GM12873 (cell line): Measurements from ENCODE around the gene RMND5B.

Source experiments
- CTCF ChIP-seq: IDR thresholded peaks from 2 replicates; pipeline ENCODE4 v1.5.1; 2012; ENCODE audit warnings: low read depth, mild to moderate bottlenecking, moderate library complexity, low read length, control low read depth; ENCODE audit not compliant: insufficient read depth; ENCODE audit errors: missing control alignments

RMND5B gene

GRCh38 chr5:178174456-178174855 lies 43.6 kb downstream of the RMND5B start:
- no peak for TF ChIP-seq CTCF

GRCh38 chr5:178176791-178177190 lies 46.0 kb downstream of the RMND5B start:
- no peak for TF ChIP-seq CTCF

- no peak for TF ChIP-seq CTCF
Observed at GRCh38 chr5:178177569-178177968, 46.8 kb downstream of the RMND5B start.

- TF ChIP-seq CTCF: no peak
Observed at GRCh38 chr5:178180141-178180863, 49.5 kb downstream of the RMND5B start.

- no peak for TF ChIP-seq CTCF
Observed at GRCh38 chr5:178182158-178182876, 51.5 kb downstream of the RMND5B start.

- no peak for TF ChIP-seq CTCF
Observed at GRCh38 chr5:178186427-178186826, 55.6 kb downstream of the RMND5B start.

- TF ChIP-seq CTCF: no peak
Observed at GRCh38 chr5:178187014-178187413, 56.2 kb downstream of the RMND5B start, which contains the start of gene GMCL2. GMCL2 (minus strand) TSS chr5:178187371; CDS start chr5:178187299, 72 bp downstream.
